Measurements from ENCODE around the gene NTM.
"Not testable (repeated sequence)": the region's sequence is repeated elsewhere in the genome, so short reads cannot be mapped to it uniquely, and the experiment has no call there.

NTM gene

GRCh38 chr11:131495423-131495822, 125.0 kb downstream of the NTM start:
- TF ChIP-seq, protein P1, sequence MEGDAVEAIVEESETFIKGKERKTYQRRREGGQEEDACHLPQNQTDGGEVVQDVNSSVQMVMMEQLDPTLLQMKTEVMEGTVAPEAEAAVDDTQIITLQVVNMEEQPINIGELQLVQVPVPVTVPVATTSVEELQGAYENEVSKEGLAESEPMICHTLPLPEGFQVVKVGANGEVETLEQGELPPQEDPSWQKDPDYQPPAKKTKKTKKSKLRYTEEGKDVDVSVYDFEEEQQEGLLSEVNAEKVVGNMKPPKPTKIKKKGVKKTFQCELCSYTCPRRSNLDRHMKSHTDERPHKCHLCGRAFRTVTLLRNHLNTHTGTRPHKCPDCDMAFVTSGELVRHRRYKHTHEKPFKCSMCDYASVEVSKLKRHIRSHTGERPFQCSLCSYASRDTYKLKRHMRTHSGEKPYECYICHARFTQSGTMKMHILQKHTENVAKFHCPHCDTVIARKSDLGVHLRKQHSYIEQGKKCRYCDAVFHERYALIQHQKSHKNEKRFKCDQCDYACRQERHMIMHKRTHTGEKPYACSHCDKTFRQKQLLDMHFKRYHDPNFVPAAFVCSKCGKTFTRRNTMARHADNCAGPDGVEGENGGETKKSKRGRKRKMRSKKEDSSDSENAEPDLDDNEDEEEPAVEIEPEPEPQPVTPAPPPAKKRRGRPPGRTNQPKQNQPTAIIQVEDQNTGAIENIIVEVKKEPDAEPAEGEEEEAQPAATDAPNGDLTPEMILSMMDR (IDR thresholded peaks at IDR 0.05; ENCODE audit: insufficient read depth, low read depth, low read length, missing control alignments) = no peak
- no peak overlapping the region for H3K4me3 ChIP-seq (ENCODE audit: low read depth, low read length)
- no peak for DNase-seq (ENCODE audit: low read depth)

DNA sequence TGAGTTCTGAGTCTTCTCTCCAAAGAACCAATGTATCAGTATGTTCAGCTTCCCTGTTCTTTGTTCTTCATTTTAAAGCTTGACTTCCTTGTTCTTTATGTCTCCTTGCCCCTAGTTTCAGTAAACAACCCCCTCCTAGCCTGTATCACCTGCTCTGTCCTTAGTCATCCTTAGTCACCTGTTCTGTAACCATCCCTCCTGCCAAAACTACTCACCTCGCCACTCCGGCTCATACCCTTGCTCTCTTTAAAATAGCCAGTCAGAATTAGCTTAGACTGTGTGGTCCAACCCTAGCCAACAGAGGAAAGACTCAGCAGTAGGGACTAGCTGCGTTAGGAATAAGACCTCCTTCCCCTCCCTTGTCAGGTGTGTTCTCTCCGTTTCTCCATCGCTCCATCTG, 127.3 kb downstream of the NTM start:
- not testable (repeated sequence) for DNase-seq (ENCODE audit: low read depth); H3K4me3 ChIP-seq (ENCODE audit: low read depth, low read length)

GRCh38 chr11:131498631-131499160, 128.3 kb downstream of the NTM start:
- TF ChIP-seq, protein P1 (IDR thresholded peaks at IDR 0.05; ENCODE audit: insufficient read depth, low read depth, low read length, missing control alignments) = no peak
- H3K4me3 ChIP-seq (ENCODE audit: low read depth, low read length) = no peak overlapping the region
- DNase-seq (ENCODE audit: low read depth) = no peak

DNA sequence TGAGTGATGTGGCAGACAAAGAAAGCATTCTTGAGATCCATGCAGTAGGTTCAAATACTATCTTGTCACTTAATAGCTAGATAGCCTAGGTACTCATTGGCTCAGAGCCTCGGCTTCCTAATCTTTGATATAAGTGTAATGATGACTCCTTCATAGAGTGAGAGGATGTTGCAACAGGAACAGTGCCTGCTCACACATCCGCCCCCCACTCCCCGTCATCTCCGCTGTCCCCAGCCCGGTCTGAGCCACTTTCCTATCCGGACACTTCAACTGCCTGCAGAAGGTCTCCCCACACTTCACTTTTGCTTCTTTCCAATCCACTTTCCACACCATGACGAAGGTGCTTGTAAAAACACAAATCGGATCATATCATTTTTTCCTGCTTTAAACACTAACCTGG, 128.8 kb downstream of the NTM start:
- no peak for DNase-seq (ENCODE audit: low read depth)
- TF ChIP-seq, protein P1 (IDR thresholded peaks at IDR 0.05; ENCODE audit: insufficient read depth, low read depth, low read length, missing control alignments) = no peak
- H3K4me3 ChIP-seq (ENCODE audit: low read depth, low read length) = no peak overlapping the region

GRCh38 chr11:131503017-131503416, 132.6 kb downstream of the NTM start:
- TF ChIP-seq, protein P1 (IDR thresholded peaks at IDR 0.05; ENCODE audit: insufficient read depth, low read depth, low read length, missing control alignments) = no peak

DNA sequence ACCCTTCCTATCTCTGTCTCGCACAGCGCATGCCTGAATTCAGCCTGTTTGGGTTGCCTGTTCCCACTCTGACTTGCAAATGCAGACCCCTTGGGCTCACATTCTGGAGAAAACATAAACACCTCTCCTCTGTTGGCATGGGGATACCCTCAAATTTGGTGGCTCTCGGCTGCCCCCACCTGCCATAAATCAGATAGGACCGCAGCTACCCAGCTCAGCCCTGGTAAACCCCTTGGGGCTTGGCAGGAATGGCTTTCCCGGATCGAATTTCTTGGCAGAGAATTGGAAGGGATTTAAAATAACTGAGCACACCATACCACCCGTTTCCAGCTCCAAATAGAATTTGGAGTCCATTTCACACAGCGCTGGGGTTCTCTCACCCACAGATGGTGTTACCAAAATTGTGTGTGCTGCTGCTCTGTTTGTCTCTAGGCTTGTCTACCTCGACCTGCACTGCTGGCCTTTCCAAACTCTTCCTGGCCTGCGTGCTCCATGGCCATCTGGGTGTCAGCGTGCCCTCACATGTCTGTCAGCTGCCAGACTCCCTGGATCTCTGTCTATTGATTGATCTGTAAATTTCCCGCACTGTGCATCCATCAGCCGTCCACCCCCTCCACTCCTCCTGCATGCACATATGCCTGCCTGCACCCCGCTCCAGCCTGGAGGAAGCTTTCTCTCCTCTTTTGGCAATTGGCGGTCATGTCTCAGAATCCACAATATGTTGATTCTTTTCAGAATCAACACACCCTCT, 134.0 kb downstream of the NTM start:
- no peak for DNase-seq (ENCODE audit: low read depth)
- H3K4me3 ChIP-seq (ENCODE audit: low read depth, low read length) = no peak overlapping the region

More at GRCh38 chr11:131503017-131503416, 132.6 kb downstream of the NTM start:
- DNase-seq (ENCODE audit: low read depth) = no peak
- no peak overlapping the region for H3K4me3 ChIP-seq (ENCODE audit: low read depth, low read length)

GRCh38 chr11:131506348-131506747, 135.9 kb downstream of the NTM start:
- DNase-seq (ENCODE audit: low read depth) = no peak
- TF ChIP-seq, protein P1 (IDR thresholded peaks at IDR 0.05; ENCODE audit: insufficient read depth, low read depth, low read length, missing control alignments) = no peak

More for the DNA sequence above, 134.0 kb downstream of the NTM start:
- TF ChIP-seq, protein P1 (IDR thresholded peaks at IDR 0.05; ENCODE audit: insufficient read depth, low read depth, low read length, missing control alignments) = no peak

More at GRCh38 chr11:131506348-131506747, 135.9 kb downstream of the NTM start:
- no peak overlapping the region for H3K4me3 ChIP-seq (ENCODE audit: low read depth, low read length)

Measured in GM12865 (cell line).